ENCODE results near the gene SPEF2. TPM values are rescaled to one million over a fixed set of nuclear protein-coding genes. Genes with fewer than 3 reads are reported as not detected.

The SPEF2 gene
- total and polyA plus RNA-seq, 2 of the 13 experiments (the other 11 are each of a cell fraction or from before 2014, with no cell fraction given), result 1.5 to 2.3 TPM

GRCh38 chr5:35852084-35852734, 234.5 kb downstream of the SPEF2 start:
- H3K27ac ChIP-seq (ENCODE audit: extremely low read length, insufficient read depth, low read length), result no peak overlapping the region
- FAIRE-seq, result no peak
- H3K4me3 ChIP-seq (replicated peaks in 1 of 3; ENCODE audit: insufficient read depth in 1 of 3, low read depth in 2 of 3, low read length in 3 of 3), result no peak overlapping the region
- intact Hi-C loops (cut with micrococcal nuclease; ENCODE audit: unreplicated experiment), result no loop called here
- 2% methylated on average over 5 of the region's 8 CpGs for WGBS (ENCODE audit: low lambda C conversion rate)
- CTCF ChIA-PET (ENCODE audit: low intra/inter-chr PET ratio, low total read pairs), result no interaction called here
- H3K4me1 ChIP-seq (ENCODE audit: insufficient read depth, low read length), result no peaks in the 10 kb centered on the region
- no peak overlapping the region for H3K4me2 ChIP-seq (ENCODE audit: low read depth, low read length)
- no TSS peak for BruUV-seq (replicated peaks)
- no peaks in the 10 kb centered on the region for H3K27me3 ChIP-seq (ENCODE audit: control insufficient read depth in 1 of 2, insufficient read depth in 2 of 2, low read length in 2 of 2)
- peak; percentile 89 for ATAC-seq
- TF ChIP-seq ZFP36L1 (CRISPR knock-in tag; IDR thresholded peaks at IDR 0.05), result no peak
- TF ChIP-seq ZSCAN21 (CRISPR knock-in tag; IDR thresholded peaks at IDR 0.05; ENCODE audit: borderline replicate concordance), result no peak
- no peak for TF ChIP-seq EED (CRISPR knock-in tag; IDR thresholded peaks at IDR 0.05)
- TF ChIP-seq MATR3 (CRISPR knock-in tag; IDR thresholded peaks at IDR 0.05), result no peak
- TF ChIP-seq FOXJ3 (CRISPR knock-in tag; IDR thresholded peaks at IDR 0.05; ENCODE audit: borderline replicate concordance), result no peak
- TF ChIP-seq ZBTB14 (CRISPR knock-in tag; IDR thresholded peaks at IDR 0.05), result no peak
- TF ChIP-seq SIX1 (CRISPR knock-in tag; IDR thresholded peaks at IDR 0.05; ENCODE audit: borderline replicate concordance), result no peak
- TF ChIP-seq E2F1 (CRISPR knock-in tag; IDR thresholded peaks at IDR 0.05), result no peak
- no peak for TF ChIP-seq ZNF646 (CRISPR knock-in tag; IDR thresholded peaks at IDR 0.05)
- TF ChIP-seq ZNF609 (CRISPR knock-in tag; IDR thresholded peaks at IDR 0.05; ENCODE audit: borderline replicate concordance), result no peak
- DNase-seq (ENCODE audit: low spot score), result no peak
- no peaks in the 10 kb centered on the region for H3K36me3 ChIP-seq (replicated peaks in 1 of 2; ENCODE audit: control insufficient read depth in 1 of 2, insufficient read depth in 2 of 2, low read length in 2 of 2)
- H2AFZ ChIP-seq (ENCODE audit: low read length), result no peak overlapping the region
- no peaks in the 10 kb centered on the region for H4K20me1 ChIP-seq (ENCODE audit: insufficient read depth, low read length)
- POLR2A ChIA-PET, result no interaction called here
- H3K9me3 ChIP-seq (ENCODE audit: low read length), result peaks cover 4% of the 10 kb centered on the region; the same call in 1 of the 2 replicates
- H3K79me2 ChIP-seq (ENCODE audit: insufficient read depth, low read length), result no peaks in the 10 kb centered on the region
- in situ Hi-C loops (cut with HindIII; ENCODE audit: extremely low pct_ligation_motif_present, low pct_unique_long_range_greater_than_20kb), result no loop called here
- H3K9ac ChIP-seq (ENCODE audit: insufficient read depth, low read depth, low read length), result no peak overlapping the region
